Endothelial cell of umbilical vein (primary cell): ENCODE results near the gene USH1G.

Experiments used
- EZH2 ChIP-seq: IDR thresholded peaks from 2 replicates; pipeline ENCODE4 v1.6.1; 2012; ENCODE audit warnings: borderline replicate concordance, low read depth, mild to moderate bottlenecking, moderate library complexity, low read length, inconsistent platforms; ENCODE audit not compliant: severe bottlenecking
- FOS ChIP-seq: IDR thresholded peaks from 2 replicates; pipeline ENCODE4 v1.6.1; 2011; ENCODE audit warnings: mild to moderate bottlenecking, low read length, moderate library complexity, borderline replicate concordance; ENCODE audit not compliant: insufficient read depth
- MYC ChIP-seq: IDR thresholded peaks from one replicate; pipeline ENCODE4 v1.6.1; 2011; ENCODE audit warnings: mild to moderate bottlenecking, low read depth, low read length
- POLR2A ChIP-seq: IDR thresholded peaks from 2 replicates; pipeline ENCODE4 v1.6.1; 2012; ENCODE audit warnings: low read depth, mild to moderate bottlenecking, control low read depth, low read length
- POLR2AphosphoS5 ChIP-seq: IDR thresholded peaks from 2 replicates; pipeline ENCODE4 v1.6.1; 2012; ENCODE audit warnings: low read depth, mild to moderate bottlenecking, control low read depth, low read length, moderate library complexity; ENCODE audit not compliant: insufficient read depth
- TF ChIP-seq, protein P1 (sequence below), 2 donors: IDR thresholded peaks; 1 replicate in 1 of 2; 2 replicates in 1 of 2; pipeline ENCODE4 v1.5.1; 2011; ENCODE audit warnings: low read length in 2 of 2, mild to moderate bottlenecking in 2 of 2, moderate library complexity in 2 of 2, control low read depth in 1 of 2, inconsistent platforms in 1 of 2, low read depth in 1 of 2; ENCODE audit not compliant: insufficient read depth in 1 of 2; ENCODE audit errors: extremely low read depth in 1 of 2

DNA sequence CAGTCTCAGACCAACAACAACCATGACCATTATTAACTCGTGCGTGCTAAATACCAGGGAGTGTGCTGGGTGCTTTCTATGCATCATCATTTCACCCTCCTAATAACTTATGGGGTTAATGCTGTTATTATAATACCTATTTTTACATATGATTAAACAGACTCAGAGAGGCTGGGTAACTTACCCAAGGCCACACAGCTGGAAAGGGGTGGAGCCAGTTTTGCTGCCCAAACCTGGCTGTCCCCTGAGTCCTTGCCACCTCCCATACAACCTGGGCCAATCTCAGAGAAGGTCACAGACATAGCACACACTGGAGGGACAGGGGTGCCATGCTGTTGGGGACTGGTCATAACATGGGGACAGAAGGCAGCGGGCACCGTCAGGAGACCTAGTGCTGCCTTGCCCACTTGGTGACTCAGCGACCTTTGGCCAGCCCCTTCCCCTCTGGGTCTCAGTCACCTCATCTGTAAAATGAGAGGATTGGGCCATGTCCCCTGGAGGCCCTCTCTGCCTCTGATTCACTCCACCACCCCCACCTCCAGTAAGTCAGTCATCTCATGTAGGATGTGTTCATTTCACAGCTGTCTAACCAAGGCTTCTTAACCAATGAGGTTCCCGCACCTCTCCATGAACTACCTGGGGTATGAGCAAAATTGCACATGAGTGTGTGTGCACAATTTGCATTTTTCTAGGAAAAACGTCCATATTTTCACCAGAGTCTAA lies 18.2 kb downstream of the USH1G start:
- TF ChIP-seq, protein P1, sequence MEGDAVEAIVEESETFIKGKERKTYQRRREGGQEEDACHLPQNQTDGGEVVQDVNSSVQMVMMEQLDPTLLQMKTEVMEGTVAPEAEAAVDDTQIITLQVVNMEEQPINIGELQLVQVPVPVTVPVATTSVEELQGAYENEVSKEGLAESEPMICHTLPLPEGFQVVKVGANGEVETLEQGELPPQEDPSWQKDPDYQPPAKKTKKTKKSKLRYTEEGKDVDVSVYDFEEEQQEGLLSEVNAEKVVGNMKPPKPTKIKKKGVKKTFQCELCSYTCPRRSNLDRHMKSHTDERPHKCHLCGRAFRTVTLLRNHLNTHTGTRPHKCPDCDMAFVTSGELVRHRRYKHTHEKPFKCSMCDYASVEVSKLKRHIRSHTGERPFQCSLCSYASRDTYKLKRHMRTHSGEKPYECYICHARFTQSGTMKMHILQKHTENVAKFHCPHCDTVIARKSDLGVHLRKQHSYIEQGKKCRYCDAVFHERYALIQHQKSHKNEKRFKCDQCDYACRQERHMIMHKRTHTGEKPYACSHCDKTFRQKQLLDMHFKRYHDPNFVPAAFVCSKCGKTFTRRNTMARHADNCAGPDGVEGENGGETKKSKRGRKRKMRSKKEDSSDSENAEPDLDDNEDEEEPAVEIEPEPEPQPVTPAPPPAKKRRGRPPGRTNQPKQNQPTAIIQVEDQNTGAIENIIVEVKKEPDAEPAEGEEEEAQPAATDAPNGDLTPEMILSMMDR (IDR thresholded peaks at IDR 0.05; ENCODE audit: extremely low read depth in 1 of 2, insufficient read depth in 1 of 2, low read depth in 1 of 2, low read length in 2 of 2), result no peak
- TF ChIP-seq EZH2, result no peak
- no peak for TF ChIP-seq POLR2AphosphoS5
- TF ChIP-seq MYC, result no peak
- TF ChIP-seq FOS, result no peak
- TF ChIP-seq POLR2A, result no peak
